ENCODE results near the gene KIAA0753. TPM values are rescaled to one million over a fixed set of nuclear protein-coding genes. Genes with fewer than 3 reads are reported as not detected.
A peak's percentile ranks its signal among the peaks of the same experiment; 100 is the strongest.
"Not testable (repeated sequence)": the region's sequence is repeated elsewhere in the genome, so short reads cannot be mapped to it uniquely, and the experiment has no call there.

The KIAA0753 gene
- total RNA-seq, 6 experiments from 2014 or later: 3.7 to 6.5 (median 4.9) TPM

- TF ChIP-seq POLR2A (IDR thresholded peaks at IDR 0.05): no peak
- TF ChIP-seq CTCF (IDR thresholded peaks at IDR 0.05): no peak
- H3K4me3 ChIP-seq: no peak overlapping the region
- no peak for DNase-seq
- intact Hi-C loops (cut with DNase I): no loop called here
- H3K27ac ChIP-seq: no peak overlapping the region
- ATAC-seq: no peak
- H3K9me3 ChIP-seq: no peaks in the 10 kb centered on the region
- no peaks in the 10 kb centered on the region for H3K36me3 ChIP-seq
- H3K4me1 ChIP-seq: peaks cover 0 to 10% (median 4%) of the 10 kb centered on the region in 4 donors
- WGBS (ENCODE audit: insufficient coverage, low coverage, low lambda C conversion rate, missing lambda C conversion rate): 80% methylated on average over 10 of the region's 18 CpGs
- H3K27me3 ChIP-seq: no peaks in the 10 kb centered on the region
Observed at GRCh38 chr17:6657633-6658287, 17.2 kb upstream of the KIAA0753 start.

GRCh38 chr17:6656797-6657632 is 16.5 kb upstream of the KIAA0753 start:
- intact Hi-C loops (cut with DNase I); H3K27me3 ChIP-seq; DNase-seq; H3K9me3 ChIP-seq; H3K36me3 ChIP-seq; H3K27ac ChIP-seq; H3K4me3 ChIP-seq: not testable (repeated sequence)
- peaks cover 0 to 12% (median 5%) of the 10 kb centered on the region in 4 donors for H3K4me1 ChIP-seq
- WGBS (ENCODE audit: insufficient coverage, low coverage, low lambda C conversion rate, missing lambda C conversion rate): 30% methylated on average over 26 of the region's 55 CpGs
- ATAC-seq: peak; percentile 6 to 8 (median 6)

GRCh38 chr17:6655732-6656361 is 15.3 kb upstream of the KIAA0753 start:
- H3K36me3 ChIP-seq; H3K27ac ChIP-seq; H3K9me3 ChIP-seq; intact Hi-C loops (cut with DNase I); H3K27me3 ChIP-seq; DNase-seq; ATAC-seq; H3K4me3 ChIP-seq: not testable (repeated sequence)
- H3K4me1 ChIP-seq: peaks cover 0 to 12% (median 5%) of the 10 kb centered on the region in 4 donors
- WGBS (ENCODE audit: insufficient coverage, low coverage, low lambda C conversion rate, missing lambda C conversion rate): 18% methylated on average over 22 of the region's 41 CpGs

GRCh38 chr17:6654841-6655731 is 14.6 kb upstream of the KIAA0753 start:
- Histone ChIP-seq H3K36me3 (peaks cover 0 to under 1% (median 0%) of the 10 kb centered on the region in 4 donors), H3K4me3 (peak overlapping the region in 1 of 3 donors; percentile 9), H3K27ac (no peak overlapping the region), H3K27me3 (no peaks in the 10 kb centered on the region), H3K9me3 (no peaks in the 10 kb centered on the region), H3K4me1 (peaks cover 0 to 18% (median 8%) of the 10 kb centered on the region in 4 donors)
- DNase-seq (peak in 1 of 3 donors; percentile 63), ATAC-seq (no peak)
- TF ChIP-seq CTCF (IDR thresholded peaks at IDR 0.05) (peak in 1 of 4 donors; percentile 24), POLR2A (IDR thresholded peaks at IDR 0.05) (no peak)
- 45% methylated on average over 18 of the region's 46 CpGs for WGBS (ENCODE audit: insufficient coverage, low coverage, low lambda C conversion rate, missing lambda C conversion rate)
- intact Hi-C loops (cut with DNase I): no loop called here

GRCh38 chr17:6651919-6652452 is 11.5 kb upstream of the KIAA0753 start:
- H3K27ac ChIP-seq: peak overlapping the region; percentile 82 to 96 (median 83)
- TF ChIP-seq POLR2A (IDR thresholded peaks at IDR 0.05): peak; percentile 1
- no peak for TF ChIP-seq CTCF (IDR thresholded peaks at IDR 0.05)
- no peaks in the 10 kb centered on the region for H3K9me3 ChIP-seq
- peak; percentile 46 to 59 (median 52) for ATAC-seq
- intact Hi-C loops (cut with DNase I): no loop called here
- 20% methylated on average over 5 of the region's 47 CpGs for WGBS (ENCODE audit: insufficient coverage, low coverage, low lambda C conversion rate, missing lambda C conversion rate)
- peaks cover 0 to 36% (median 12%) of the 10 kb centered on the region in 4 donors for H3K4me1 ChIP-seq
- no peaks in the 10 kb centered on the region for H3K27me3 ChIP-seq
- H3K36me3 ChIP-seq: peaks cover 0 to 21% (median 3%) of the 10 kb centered on the region in 4 donors
- DNase-seq: peak; percentile 73 to 86 (median 78)
- H3K4me3 ChIP-seq: peak overlapping the region; percentile 65 to 91 (median 72)
